Measurements from ENCODE around the gene COL24A1. TPM values are rescaled to one million over a fixed set of nuclear protein-coding genes. Genes with fewer than 3 reads are reported as not detected.

Gene COL24A1
- 0.19 and 0.56 TPM in 2 replicates for total RNA-seq

DNA sequence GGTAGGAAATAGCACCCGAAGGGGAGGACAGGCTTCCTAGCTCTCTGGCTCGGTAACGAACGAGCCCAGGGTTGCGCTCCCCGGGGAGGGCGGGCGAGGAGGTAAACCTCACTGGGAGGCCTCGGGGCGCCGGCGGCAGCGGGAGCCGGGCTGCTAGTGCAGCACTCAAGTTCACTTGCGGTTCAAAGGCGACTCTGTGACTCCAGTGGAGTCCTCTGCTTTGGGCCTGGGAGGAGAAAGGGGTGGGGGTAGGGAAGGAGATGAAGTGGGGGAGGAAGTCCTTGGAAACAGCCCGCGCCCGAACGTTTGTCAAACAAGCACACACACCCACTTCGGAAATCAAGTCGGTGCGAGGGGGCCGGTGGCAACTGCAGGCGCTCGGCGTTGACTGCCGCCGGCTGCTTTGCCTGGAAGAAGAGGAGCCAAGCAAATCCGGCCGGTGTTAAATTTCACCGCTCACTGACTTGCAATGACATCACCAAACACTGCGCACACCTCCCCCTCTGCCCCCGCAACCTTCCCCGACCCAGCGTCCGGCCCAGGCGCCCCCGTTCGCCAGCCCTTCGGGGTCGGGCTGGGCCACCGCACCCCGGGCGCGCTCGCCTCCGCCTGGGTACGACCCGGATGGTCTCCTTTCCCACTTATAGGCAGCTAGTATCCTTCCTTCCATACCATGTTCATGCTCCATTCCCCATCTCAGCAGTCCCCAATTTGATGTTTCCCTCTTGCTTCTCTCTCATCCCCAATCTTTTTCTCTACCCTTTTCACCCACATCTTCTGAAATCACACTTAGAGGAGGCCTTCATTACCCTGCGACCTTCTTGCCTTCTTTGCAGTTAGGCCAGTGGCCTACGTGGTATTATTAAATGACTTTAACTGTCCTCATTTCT is at the start of gene COL24A1:
COL24A1 (minus strand) TSS at position 207 of the 890 bp plus-strand sequence. CDS start 376 bp downstream, outside the sequence.

GRCh38 chr1:85707990-85708828 is 448.4 kb downstream of the COL24A1 start, which contains the start of gene ZNHIT6:
TSS of gene ZNHIT6 (minus strand) at chr1:85708433. CDS start at chr1:85708284, 149 bp downstream.

Other genes with a start within 250 kb of the COL24A1 start
- gene ODF2L, start 239.6 kb upstream of the COL24A1 start, total RNA-seq = 18.6 and 31.9 TPM in 2 replicates

Measured in regular cardiac myocyte (primary cell).